GM19043 (cell line): ENCODE data around the gene UTP4.
A peak's percentile ranks its signal among the peaks of the same experiment; 100 is the strongest.
"Not testable (repeated sequence)": the region's sequence is repeated elsewhere in the genome, so short reads cannot be mapped to it uniquely, and the experiment has no call there.

Source experiments
- ATAC-seq: cut with Tn5 transposase; IDR thresholded peaks from one replicate; pipeline ENCODE4 v1.9.1; 2021; ENCODE audit warnings: low read depth; ENCODE audit not compliant: unreplicated experiment

The UTP4 gene

GRCh38 chr16:69126801-69127200 is 5.6 kb upstream of the UTP4 start:
- not testable (repeated sequence) for ATAC-seq

GRCh38 chr16:69127966-69128510 is 4.4 kb upstream of the UTP4 start:
- ATAC-seq, result no peak

- no peak for ATAC-seq
These were observed 2.0 kb upstream of the UTP4 start for GRCh38 chr16:69130461-69130860.

DNA sequence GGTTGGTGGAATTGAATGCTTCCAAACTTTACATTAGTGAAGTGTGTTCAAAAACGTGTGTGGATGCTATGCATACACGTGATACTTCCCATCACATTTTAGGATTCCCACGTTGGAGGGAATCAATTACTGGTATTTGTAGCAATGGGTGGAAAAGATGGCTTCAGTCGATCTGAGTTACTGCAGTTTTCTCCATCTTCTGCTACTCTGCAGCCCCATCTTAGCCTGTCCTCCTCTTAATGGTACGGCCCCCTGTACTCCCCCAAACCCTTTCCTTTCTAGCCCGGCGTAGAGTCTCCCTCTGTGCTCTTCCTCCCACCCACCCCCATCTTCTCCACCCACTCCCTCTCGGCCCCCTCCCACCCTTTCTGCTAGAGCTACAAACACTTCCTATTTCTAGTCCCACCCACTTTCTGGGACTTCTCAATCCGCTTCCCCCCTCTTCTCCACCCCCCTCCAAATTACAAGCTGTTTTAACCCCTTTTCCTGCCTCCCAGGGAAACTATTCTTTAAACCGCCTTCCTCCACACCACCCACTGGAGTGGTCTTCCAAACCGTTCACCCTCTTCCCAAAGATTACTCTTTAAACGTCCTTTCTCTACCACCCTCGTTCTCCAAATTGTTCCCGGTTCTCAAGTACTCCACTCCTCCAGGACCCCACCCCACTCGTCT is 1.1 kb upstream of the UTP4 start:
- ATAC-seq, result no peak

DNA sequence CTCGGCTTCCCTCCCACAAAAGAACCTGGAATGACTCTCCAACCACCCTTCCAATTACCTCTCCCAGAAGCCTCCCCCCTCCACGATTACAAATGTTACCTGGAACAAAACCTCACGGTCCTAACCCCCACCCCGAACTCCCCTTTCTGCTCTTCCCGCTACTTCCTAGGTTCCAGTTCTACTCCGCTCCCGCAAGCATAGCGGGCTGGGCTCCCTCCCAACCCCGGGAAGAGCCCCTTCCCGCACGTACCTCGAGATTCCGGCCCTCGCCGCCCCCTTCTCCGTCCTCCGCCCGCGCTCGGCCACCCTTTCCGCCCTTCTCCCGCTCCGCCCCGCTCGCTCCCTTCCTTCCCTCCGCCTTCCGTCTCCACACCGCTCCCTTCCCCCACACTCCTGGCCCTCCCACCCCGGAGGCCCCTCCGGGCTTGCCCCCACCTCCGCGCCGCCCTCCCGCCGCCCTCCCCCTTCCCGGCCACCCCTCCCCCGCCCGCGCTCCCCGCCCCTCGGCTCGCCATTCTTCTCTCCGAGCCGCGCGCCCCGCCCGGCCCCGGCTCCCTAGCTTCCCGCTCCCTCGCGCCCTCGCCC is 518 bp upstream of the UTP4 start:
- ATAC-seq, result peak; percentile 24

DNA sequence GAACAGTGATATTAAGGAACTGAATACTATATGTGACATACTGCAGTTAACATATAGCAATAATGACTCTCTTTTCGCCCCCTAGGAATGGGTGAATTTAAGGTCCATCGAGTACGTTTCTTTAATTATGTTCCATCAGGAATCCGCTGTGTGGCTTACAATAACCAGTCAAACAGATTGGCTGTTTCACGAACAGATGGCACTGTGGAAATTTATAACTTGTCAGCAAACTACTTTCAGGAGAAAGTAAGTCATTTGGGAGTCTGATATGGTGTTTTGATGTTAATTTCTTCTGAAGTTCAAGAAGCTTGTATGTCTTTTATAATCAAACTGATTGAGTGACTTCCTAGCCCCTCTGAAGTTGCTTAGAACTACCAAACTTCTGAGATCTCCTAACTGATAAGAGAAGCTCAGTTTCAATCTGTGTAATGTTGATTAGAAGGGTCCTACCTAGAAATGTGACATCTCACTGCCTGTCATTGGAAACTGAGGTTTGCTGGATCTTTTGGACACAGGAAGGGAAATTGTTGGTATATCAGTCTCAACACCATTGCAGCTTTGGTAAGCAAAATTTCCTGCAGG is 1.0 kb downstream of the UTP4 start:
- no peak for ATAC-seq

- no peak for ATAC-seq
These were observed 6.2 kb downstream of the UTP4 start for GRCh38 chr16:69138608-69139007.

DNA sequence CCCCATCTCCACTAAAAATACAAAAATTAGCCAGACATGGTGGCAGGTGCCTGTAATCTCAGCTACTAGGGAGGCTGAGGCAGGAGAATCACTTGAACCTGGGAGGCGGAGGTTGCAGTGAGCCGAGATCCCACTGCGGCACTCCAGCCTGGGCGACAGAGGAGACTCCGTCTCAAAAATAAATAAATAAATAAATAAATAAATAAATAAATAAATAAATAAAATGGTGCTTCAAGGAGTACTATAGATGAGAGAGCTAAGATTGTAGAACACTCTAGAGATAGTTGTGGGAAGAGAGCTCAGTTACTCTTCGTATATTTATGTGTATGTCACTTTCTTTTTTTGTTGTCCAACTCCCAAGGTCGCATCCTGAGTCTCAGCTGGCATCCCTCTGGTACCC is 7.0 kb downstream of the UTP4 start:
- ATAC-seq, result not testable (repeated sequence)

- no peak for ATAC-seq
These were observed 8.6 kb downstream of the UTP4 start for GRCh38 chr16:69141014-69141413.

GRCh38 chr16:69141936-69142335 is 9.5 kb downstream of the UTP4 start:
- no peak for ATAC-seq

DNA sequence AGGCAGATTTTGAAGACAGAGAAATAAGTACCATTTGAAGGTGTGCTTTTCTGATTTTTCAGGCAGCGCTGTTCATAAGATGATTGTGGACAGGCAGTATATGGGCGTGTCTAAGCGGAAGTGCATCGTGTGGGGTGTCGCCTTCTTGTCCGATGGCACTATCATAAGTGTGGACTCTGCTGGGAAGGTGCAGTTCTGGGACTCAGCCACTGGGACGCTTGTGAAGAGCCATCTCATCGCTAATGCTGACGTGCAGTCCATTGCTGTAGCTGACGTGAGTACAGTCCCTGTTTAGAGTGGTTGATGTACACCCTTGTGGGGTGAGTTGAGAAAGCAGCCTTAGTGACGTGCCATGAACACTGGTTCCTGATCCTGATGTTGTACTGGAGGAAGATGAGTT is 10.7 kb downstream of the UTP4 start:
- ATAC-seq, result no peak

DNA sequence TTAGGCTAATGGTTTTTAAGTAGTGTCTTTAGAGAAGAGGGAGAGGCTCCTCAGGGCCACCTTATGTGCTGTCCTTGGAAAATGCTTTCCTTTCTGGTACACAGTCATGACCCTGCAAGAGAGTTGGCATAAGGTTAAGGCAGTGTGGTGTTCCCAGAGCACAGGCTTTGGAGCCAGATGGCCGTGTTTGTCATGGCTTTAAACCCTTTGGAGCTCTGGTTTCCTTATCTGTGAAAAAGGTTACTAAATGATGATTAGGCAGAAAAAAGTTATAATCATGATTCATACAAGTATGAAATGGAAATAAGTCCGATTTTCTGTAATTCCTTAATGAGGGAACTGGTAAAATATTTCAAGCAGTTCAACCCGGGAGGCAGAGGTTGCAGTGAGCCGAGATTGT is 13.2 kb downstream of the UTP4 start:
- ATAC-seq, result no peak

DNA sequence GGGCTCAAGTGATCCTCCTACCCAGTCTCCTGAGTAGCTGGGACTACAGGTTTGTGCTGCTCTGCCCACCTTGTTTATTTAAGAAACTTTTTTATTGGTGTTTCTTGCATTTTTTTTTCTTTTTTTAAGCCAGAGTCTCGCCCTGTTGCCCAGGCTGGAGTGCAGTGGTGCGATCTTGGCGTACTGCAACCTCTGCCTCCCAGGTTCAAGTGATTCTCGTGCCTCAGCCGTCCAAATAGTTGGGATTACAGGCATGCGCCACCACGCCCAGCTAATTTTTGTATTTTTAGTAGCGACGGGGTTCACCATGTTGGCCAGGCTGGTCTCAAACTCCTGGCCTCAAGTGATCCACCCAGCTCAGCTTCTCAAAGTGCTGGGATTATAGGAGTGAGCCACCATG is 17.2 kb downstream of the UTP4 start:
- not testable (repeated sequence) for ATAC-seq

DNA sequence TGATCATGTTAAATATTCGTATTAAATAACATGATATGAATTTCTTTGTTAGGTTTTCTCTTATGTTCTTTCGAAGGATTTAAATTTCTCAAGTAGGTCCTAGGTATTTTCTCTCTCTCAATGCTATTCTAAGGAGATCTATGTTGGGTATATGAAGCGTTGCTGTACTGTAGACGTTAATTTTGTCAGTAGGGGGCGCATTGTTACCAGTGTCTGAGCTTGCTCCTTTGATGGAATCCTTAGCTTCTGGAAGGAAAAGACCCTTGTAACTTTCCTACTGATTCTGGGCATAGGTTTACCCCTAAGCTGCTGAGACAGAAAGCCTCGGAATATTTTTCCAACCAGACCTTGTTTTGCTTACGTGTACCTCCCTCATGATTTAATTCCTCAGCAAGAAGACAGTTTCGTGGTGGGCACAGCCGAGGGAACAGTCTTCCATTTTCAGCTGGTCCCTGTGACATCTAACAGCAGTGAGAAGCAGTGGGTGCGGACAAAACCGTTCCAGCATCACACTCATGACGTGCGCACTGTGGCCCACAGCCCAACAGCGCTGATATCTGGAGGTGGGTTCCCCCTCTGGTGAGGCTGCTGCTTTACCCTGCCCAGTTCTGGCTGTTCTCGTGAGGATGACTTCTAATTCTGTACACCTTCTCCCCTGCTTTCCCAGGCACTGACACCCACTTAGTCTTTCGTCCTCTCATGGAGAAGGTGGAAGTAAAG is 17.9 kb downstream of the UTP4 start:
- no peak for ATAC-seq

- no peak for ATAC-seq
These were observed 24.7 kb downstream of the UTP4 start for GRCh38 chr16:69157196-69157595.

- no peak for ATAC-seq
These were observed 27.7 kb downstream of the UTP4 start for GRCh38 chr16:69160192-69160591.

- ATAC-seq, result no peak
These were observed 33.1 kb downstream of the UTP4 start for GRCh38 chr16:69165584-69165983.

DNA sequence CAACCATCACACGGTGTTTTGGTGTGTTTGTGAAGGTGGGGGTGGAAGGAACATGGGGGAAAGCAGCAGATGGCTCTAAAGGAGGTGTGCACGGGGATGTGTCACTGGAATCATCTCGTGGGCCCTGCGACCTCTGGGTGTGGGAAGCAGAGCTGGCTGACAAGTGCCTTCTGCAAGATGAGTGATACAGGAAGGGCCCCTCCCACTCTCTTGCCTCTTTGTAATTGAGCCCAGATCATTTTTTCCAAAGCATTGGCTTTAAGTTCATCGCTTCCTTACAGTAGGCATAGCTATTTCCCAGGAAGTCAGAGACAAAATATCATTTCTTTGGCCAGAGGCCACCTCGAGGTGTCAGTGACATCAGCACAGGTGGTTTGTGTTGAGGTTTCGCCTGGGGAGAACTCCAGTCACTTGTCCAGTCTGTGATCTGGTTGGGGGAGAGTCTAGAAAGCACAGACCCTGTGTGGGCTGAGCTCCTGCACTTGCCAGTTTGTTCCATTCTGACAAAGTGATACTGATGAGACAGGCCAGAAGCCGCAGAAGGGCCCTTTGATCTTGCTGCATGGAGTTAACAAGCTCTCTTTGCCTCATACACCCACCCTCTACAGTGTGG is 33.9 kb downstream of the UTP4 start:
- ATAC-seq, result no peak

DNA sequence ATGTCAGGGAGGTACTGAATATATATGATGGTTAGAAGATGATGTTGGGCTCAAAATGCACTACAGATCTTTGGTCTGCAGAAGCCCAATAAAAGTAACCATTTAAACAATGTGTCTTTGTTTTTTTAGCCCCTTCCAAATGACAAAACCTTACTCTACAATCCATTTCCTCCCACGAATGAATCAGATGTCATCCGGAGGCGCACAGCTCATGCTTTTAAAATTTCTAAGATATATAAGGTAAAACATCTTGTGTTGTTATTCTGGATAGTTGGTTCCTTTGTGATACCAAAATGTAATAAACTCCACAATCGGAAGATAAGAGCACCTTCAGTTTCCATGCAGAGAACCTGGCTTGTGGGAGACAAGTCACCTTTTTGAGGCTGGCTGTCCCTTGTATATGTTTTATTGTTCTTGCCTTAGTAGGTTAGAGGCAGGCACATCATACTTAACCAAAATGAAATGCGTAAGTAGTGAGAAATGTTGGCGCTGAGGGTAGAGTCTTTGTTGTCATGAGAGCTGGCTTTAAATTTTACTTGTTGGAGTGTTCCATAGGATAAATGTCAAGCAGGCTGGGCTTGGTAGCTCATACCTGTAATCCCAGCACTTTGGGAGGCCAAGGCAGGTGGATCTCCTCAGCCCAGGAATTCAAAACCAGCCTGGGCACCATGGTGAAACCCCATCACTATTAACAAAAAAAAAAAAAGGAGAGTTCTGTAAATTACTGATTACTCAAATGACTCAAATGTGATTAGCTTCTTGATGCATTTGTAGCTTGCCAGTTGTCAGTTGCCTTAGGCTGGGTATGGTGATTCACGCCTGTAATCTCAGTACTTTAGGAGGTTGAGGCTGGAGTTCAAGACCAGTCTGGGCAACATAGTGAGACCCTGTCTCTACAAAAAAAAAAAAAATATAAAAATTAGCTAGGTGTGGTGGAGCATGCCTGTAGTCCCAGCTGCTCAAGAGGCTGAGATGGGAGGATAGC is 34.8 kb downstream of the UTP4 start:
- ATAC-seq, result no peak

DNA sequence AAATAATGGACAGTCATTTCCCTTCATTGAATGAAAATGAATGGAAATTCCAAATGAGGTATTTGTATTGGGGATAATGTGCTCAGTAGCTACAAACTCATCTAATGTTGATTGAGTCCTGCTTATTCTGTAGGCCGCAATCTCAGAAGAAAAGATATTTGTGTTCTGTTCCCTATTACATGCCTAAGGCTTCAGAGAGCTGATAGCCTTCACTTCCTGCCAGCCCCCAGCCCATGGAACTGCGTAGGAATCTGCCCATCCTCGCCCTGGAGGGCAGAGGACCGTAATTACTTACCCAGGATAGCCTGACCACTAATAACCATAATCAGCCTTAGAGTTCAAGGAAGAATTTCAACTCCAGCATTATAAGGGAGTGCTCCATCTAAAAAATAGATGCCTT is 36.6 kb downstream of the UTP4 start:
- ATAC-seq, result no peak
